ENCODE data around the gene SLC2A10.

DNA sequence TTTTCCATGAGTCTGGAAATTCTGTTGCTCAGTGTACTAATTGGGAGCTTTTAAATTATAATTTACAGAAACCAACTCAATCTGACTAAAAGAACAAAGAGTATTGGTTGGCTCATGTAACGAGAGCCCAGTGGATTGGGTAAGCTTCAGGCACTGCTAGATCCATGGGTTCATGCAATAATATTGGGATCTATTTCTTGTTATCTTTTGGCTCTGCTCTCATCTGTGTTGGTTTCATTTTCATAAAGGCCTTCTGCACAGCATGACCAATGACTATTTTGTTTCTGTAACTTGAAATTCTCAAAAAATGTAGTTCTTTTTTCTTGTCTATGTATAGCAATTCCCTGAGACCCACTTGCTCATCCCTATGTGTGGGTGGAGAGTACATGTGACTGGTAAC is 12.0 kb downstream of the SLC2A10 start:
- TF ChIP-seq, protein P1, sequence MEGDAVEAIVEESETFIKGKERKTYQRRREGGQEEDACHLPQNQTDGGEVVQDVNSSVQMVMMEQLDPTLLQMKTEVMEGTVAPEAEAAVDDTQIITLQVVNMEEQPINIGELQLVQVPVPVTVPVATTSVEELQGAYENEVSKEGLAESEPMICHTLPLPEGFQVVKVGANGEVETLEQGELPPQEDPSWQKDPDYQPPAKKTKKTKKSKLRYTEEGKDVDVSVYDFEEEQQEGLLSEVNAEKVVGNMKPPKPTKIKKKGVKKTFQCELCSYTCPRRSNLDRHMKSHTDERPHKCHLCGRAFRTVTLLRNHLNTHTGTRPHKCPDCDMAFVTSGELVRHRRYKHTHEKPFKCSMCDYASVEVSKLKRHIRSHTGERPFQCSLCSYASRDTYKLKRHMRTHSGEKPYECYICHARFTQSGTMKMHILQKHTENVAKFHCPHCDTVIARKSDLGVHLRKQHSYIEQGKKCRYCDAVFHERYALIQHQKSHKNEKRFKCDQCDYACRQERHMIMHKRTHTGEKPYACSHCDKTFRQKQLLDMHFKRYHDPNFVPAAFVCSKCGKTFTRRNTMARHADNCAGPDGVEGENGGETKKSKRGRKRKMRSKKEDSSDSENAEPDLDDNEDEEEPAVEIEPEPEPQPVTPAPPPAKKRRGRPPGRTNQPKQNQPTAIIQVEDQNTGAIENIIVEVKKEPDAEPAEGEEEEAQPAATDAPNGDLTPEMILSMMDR (conservative IDR thresholded peaks at IDR 0.05; ENCODE audit: low read depth, low read length): no peak
- TF ChIP-seq EZH2 (IDR thresholded peaks at IDR 0.05; ENCODE audit: low read length, unreplicated experiment): no peak
